A172 (cell line): ENCODE results near the gene PIRT. TPM values are rescaled to one million over a fixed set of nuclear protein-coding genes. Genes with fewer than 3 reads are reported as not detected.

Experiments used
- DNase-seq: peaks from one replicate; pipeline ENCODE4 v3.0.0-alpha.2; 2015; ENCODE audit warnings: low spot score
- total RNA-seq: library from RNA; depleted of rRNA; stranded (reverse); fragments of >200 nt; shearing (Covaris generic); gene quantifications from 2 replicates; pipeline ENCODE4 v1.2.3, GENCODE V29; 2014

Gene PIRT
- total RNA-seq, 1 experiment from 2014 or later: not detected

DNA sequence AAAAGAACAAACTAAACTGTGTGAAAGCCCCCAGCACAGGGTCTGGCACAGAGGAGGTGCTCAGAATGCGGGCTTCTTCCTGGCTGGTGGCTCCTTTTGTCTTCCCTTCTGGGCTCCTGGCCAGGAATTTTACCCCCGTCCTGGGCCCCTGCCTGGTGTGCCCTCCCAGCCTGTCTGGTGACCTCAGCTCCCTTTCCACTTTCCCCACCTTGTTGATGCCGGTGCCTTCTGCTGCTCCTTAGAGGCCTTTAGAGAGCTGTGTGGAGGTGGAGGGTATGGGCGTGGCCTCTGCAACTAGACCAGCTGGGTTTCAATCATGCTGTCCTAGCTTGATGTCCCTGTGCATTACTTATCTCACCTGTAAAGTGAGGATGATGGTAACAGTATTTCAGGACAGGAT lies 16.8 kb downstream of the PIRT start:
- DNase-seq: no peak

- DNase-seq: no peak
These were observed 22.6 kb downstream of the PIRT start for GRCh38 chr17:10815319-10815718.

DNA sequence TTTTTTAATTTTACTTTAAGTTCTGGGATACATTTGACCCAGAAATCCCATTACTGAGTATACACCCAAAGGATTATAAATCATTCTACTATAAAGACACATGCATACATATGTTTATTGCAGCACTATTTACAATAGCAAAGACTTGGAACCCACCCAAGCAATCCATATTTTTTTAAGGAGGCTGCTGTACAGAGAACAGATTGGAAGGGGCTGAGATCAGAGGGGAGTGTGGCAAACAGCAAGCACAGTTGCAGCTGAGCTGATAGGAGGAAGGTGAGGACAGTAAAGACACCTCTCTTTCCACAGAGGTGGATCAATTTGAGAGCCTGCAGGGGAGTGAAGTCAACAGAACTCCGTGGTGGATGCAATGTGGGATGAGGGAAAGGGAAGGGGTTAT lies 23.8 kb downstream of the PIRT start:
- no peak for DNase-seq

DNA sequence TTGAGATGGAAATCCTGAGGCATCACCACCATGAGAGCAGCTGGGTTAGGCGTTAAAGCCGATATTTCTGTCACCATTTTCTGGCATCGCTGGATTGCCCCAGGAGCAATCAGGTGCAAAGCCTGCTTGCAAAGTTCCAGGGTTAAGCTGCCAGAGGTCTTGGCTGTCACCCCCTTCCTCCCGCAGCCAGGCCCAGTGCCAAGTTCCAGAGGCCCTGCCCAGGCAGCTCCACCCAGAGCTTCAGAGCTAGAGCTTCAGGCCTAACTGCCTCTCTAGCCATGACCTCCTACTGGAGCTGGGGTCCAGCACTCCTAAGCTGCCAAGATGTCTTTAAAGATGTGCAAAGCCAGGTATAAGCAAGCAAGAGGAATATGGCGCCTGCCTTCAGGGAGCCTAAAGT lies 25.2 kb downstream of the PIRT start:
- no peak for DNase-seq

- DNase-seq: no peak
These were observed 28.3 kb downstream of the PIRT start for GRCh38 chr17:10809605-10810004.

DNA sequence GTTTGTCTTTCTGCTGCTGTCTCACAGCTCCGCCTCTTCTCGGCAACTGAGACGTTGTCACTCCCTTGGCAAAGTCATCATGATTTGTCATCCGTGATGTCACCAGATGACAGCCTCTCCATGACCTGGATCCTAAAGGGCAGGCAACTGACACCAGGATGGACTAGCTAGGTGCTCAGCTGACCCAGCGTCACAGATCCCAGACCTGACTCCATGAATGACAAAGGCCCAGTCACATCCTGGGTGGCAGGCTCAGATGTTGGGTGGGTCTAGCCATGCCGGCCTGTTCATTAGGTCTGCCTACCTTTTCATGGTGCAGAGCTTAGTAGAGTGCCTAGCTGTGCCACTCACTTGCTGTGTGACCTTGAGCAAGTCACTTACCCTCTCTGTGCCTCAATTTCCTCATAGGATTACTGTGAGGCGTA lies 30.2 kb downstream of the PIRT start:
- DNase-seq: no peak

DNA sequence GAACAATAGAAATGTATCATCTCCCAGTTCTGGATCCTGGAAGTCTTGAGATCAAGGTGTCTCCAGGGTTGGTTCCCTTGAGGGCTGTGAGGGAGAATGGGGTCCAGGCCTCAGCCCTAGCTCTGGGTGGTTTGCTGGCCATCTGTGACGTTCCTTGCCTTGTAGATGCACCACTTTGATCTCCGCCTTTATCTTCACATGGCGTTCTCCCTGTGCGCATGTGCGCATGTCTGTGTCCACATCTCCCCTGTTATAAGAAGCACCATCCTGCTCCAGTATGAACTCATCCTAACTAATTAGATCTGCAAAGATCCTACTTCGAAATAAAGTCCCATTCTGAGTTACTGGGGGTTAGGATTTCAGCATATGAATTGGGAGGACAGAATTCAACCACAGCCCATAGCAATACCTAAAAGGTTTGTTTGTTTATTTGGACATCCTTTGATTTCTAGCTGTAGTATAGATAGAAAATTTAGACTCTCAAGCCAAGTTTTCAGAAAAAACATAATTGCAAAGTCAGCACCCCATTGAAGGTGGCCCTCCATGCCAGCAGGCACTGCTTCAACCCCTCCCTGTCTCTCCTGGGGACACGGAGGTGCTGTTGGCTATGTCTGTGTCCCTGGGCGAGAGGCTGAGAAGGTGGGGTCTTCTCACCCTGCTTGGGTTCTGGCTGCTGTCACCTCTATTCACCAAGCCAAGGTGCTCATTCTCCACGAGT lies 31.2 kb downstream of the PIRT start:
- DNase-seq: no peak

GRCh38 chr17:10805911-10806310 lies 32.0 kb downstream of the PIRT start:
- no peak for DNase-seq

DNA sequence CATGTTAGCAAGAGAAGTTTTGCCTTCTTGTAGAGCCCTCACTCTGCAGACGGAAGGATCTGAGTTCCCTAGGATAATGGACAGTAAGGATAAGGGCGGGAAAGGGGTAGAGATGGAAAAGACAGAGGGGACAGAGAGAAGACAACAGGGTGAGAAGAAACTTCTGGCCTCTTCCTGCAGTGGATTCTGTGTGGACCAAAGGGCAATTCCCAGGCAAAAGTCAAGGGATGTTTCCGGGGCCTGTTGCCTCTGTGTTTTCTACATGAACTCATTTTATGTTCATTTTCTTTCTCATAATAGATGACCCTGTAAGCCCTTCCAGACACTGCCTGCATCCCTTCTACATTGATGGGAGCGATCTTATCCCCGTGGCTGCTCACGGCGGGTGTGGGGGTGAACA lies 33.3 kb downstream of the PIRT start:
- no peak for DNase-seq

- no peak for DNase-seq
These were observed 33.9 kb downstream of the PIRT start, which contains the start of gene TMEM238L for GRCh38 chr17:10803830-10804475. Gene TMEM238L, minus strand, starts transcription at chr17:10804099. Its CDS starts 136 bp downstream, at chr17:10803963.

DNA sequence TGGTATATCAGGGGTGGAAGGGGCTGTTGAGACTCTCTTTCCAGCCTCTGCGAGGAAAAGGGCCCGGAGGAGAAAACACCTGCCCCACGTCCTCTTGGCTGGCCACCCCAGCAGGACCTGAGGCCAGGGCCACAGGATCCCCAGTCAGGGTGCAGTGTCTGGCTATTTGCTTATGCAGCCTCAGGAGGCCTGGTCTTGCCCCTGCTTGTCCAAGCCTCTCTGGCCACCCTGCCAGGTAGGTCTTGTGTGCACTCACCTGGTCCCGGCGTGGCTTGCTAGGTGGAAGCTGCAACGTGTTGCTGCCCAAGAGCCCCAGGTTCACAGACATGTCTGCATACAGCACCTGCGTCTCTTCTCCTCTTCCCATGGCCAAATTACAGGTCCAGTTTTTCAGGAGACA lies 34.5 kb downstream of the PIRT start:
- no peak for DNase-seq

DNA sequence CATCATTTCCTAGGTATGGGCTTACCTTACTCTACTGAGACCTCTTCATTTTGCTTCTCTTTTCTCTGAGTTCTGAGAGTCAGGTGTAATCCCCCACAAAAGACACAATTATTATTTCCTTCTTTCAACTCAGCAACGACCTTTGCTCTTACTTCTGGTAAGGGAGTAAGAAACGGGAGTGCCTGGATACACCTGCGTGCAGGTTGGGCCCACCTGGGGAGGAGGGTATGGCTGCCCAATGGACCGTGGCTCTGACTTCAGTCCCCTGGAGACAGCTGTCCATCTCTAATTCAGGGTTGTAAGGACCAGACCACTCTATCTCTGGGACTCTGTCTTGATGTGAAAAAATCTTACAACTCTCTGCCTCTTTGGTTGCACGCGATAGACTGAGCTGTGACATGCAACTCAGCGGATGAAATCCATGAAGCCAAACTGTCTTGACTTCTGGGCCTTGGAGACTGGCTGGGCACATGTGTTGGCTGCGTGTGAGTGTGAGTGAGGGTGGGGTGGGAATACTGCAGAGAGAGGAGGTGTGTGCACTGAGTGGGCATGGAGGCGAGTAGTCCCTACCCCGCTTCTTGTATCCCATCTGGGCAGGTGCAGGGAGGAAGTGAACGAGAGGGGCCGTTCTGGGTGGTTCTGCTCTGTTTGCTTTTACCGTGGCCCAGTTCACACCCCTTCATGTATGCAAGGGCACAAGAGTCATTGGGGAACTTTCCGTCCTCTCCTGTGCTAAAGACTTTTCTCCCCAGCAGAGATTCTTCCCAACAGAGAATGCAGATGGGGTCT lies 35.2 kb downstream of the PIRT start:
- no peak for DNase-seq

DNA sequence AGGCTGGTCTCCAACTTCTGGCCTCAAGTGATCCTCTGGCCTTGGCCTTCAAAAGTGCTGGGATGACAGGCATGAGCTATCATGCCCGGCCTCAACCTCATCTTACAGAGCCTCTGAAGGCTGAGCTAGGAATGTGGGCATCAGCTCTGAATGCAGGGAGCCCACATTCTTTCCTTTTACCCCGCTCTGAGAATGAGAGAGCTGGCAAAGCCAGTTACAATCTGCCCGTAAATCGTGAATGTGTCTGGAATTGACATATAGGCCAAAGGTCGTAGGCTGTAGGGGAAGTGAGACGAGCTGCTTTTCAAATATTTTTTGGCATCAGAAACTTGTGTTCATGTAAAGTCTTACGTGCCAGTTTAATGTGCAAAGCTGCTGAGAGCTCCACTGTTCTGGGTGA lies 38.5 kb downstream of the PIRT start:
- DNase-seq: no peak

DNA sequence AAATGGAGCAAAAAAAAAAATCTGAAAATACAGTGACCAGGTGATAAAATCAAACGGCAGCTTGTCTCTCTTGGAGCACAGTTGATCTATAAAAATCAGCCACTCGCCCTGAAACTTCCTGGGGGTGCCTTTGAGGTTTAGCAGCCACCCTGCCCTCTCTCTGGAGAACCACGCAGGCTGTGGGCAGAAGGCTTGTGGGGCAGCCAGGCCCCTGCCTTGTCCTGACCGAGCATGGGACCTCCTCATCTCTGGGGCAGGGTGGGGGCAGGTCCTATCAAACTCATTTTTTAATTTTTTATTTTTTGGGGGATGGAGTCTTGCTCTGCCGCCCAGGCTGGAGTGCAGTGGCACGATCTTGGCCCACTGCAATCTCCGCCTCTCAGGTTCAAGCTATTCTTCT lies 39.0 kb downstream of the PIRT start:
- DNase-seq: no peak

DNA sequence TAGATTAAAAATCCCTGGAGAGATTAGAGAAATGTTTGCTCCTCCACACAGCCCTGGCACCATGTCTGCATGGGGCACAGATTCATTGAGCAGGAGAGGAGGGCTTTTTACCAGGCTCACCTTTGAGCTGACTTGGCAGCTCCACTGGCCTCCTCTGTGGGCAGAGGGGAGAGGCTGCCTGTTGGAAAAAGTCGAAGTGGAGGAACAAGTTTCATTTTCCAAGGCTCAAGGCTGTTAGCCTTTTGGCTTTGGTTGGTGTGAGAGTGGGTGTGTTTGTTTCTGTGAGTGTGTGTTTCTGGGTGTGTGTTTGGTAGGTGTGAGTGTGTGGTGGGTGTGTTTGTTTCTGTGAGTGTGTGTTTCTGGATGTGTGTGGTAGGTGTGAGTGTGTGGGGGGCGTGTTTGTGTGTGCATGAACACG lies 39.5 kb downstream of the PIRT start:
- DNase-seq: no peak

DNA sequence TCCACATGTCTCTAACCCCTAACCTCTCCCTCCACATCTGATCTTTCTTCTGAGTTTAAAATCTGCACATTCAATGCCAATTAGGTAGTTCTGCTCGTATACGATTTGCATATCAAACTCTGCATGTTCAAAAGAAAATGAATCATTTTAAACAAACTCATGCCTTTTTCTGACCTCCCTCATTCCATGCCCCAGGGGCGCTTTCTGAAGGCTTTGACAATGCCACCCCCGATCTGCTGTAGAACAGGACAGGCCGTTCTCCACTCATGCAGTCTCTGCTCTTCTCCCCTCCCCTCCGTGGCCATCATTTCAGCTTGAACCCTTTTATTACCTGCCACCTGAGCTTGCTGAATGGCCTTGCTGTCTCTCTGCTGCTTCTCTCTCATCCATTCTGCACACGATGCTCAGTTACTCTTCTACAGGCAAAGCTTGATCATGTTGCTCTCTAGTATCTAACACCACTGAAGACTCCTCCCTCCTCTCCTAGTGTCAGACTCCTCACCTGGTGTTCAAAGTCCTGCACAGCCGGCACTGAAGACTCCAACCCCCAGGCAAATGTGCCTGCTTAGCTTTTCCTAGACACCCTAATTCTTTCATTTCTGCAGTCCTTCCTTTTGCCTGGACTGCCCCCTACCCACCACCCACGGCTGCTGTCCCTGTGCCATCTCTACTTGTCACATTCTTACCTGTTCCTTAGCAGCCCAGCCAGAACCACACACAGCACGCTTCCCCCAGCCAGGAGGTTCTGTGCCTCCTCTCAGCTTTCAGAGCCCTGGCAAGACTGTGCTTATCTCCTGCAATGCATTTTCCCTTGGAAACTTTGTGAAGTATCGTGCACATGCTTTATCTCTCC lies 40.2 kb downstream of the PIRT start:
- no peak for DNase-seq

GRCh38 chr17:10793816-10794215 lies 44.1 kb downstream of the PIRT start:
- DNase-seq: no peak

DNA sequence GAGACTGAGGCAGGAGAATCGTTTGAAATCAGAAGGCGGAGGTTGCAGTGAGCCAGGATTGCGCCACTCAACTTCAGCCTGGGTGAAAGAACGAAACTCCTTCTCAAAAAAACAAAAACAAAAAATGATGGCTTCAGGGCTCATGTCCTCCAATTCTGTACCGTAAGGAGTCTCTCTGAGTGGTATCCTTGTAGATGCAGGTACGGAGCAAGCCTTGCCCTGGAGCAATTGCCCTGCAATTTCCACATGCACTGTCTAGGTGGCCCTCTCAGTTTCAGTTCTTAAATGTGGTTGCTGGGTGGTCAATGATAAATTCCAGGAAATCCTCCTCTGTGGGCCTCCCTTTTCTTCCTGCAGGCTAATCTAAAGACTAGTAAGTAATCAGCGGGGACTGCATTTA lies 44.6 kb downstream of the PIRT start:
- DNase-seq: no peak

- DNase-seq: no peak
These were observed 45.7 kb downstream of the PIRT start for GRCh38 chr17:10792151-10792550.

GRCh38 chr17:10790491-10791401 lies 47.1 kb downstream of the PIRT start:
- no peak for DNase-seq
